SKM-1 (cell line): ENCODE measurements around the gene STXBP5L.
"Not testable (repeated sequence)": the region's sequence is repeated elsewhere in the genome, so short reads cannot be mapped to it uniquely, and the experiment has no call there.

Experiments used
- DNase-seq: peaks from one replicate; lab custom pipeline; 2025; ENCODE audit not compliant: unreplicated experiment; lab: John Stamatoyannopoulos, UW

STXBP5L gene

DNA sequence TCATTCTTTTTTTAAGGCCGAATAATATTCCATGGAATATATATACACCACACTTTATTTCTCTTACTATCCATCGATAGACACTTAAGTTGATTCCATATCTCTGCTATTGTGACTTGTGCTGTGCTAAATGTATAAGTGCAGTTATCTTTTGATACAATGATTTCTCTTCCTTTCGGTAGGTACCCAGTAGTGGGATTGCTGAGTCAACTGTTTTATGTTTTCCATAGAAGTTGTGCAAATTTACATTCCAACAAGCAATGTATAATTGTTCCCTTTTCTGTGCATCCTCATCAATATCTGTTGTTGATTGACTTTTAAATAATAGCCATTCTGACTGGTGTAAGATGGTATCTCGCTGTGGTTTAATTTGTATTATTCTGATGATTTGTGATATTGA is 81.0 kb downstream of the STXBP5L start:
- DNase-seq: no peak

DNA sequence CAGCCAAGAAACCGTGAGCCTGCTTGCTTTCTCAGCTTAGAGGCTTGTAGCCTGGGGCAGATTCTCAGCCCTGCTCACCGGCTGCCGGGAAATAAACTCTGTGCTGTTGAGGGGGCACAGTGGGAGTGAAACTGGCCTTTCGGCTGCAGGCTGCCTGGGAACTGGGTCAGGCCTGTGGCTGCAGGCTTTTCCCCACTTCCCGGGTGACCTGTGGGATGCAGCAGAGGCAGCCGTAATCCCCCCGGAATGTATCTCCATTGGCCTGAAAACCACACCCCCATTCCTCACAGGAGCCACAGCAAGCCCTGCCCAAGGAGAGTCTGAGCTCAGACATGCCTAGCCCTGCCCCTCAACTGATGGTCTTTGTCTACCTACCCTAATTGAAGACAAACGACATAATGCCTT is 110.9 kb downstream of the STXBP5L start:
- DNase-seq: no peak

- DNase-seq: no peak
Measured at GRCh38 chr3:121063628-121064027, 155.6 kb downstream of the STXBP5L start.

DNA sequence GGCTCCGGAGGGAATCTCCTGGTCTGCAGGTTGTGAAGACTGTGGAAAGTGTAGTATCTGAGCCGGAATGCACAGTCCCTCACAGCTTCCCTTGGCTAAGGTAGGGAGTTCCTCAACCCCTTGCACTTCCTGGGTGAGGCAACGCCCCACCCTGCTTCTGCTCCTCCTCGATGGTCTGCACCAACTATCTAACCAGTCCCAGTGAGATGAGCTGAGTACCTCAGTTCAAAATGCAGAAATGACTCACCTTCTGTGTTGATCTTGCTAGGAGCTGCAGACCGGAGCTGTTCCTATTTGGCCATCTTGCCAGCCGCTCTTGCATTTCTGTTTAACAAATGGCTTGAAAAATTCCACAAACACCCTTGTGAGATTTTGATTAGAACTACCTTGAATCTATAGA is 156.1 kb downstream of the STXBP5L start:
- DNase-seq: no peak

GRCh38 chr3:121072133-121072532 is 164.1 kb downstream of the STXBP5L start:
- DNase-seq: no peak

- no peak for DNase-seq
Measured at GRCh38 chr3:121073011-121073410, 165.0 kb downstream of the STXBP5L start.

DNA sequence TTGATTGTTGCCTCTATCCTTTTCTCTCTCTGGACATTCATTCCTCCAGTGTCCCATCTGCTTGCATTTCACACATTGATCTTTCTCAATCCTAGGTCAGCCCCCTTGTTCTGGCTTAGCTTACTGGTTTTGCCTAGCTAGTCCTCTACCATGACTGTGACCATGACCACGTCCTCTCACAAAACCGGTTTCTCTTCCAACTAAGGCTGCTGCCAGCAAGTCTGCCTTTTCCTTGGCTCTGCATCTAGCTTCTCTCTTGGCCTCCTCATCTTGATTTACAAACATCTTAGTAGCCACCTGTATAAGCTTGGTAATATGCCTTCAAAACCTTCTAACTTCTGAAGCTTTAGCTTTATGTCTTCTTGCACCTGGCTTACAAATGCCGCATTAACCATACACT is 167.2 kb downstream of the STXBP5L start:
- DNase-seq: no peak

GRCh38 chr3:121078378-121079101 is 170.5 kb downstream of the STXBP5L start:
- DNase-seq: not testable (repeated sequence)

DNA sequence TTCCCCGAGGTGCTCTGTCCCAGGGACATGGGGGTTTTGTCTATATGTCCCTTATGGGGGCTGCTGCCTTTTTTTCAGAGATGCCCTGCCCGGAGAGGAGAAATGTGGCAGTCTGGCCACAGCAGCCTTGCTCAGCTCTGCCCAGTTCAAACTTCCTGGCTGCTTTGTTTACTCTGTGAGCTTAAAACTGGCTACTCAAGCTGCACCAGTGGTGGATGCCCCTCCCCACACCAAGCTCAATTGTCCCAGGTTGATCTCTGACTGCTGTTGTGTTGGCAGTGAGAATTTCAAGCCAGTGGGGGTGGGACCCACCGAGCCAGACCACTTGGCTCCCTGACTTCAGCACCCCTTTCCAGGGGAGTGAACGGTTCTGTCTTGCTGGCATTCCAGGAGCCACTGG is 188.9 kb downstream of the STXBP5L start:
- no peak for DNase-seq

DNA sequence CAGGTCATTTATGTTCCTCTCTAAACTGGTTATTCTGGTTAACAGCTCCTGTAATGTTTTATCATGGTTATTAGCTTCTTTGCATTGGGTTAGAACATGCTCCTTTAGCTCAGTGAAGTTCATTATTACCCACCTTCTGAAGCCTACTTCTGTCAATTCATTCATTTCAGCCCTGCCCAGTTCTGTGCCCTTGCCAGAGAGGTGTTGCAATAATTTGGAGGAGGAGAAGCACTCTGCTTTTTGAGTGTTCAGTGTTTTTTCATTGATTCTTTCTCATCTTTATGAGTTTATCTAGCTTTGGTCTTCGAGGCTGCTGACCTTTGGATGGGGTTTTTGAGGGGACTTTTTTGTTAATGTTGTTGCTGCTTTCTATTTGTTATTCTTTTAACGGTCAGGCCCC is 203.1 kb downstream of the STXBP5L start:
- not testable (repeated sequence) for DNase-seq

DNA sequence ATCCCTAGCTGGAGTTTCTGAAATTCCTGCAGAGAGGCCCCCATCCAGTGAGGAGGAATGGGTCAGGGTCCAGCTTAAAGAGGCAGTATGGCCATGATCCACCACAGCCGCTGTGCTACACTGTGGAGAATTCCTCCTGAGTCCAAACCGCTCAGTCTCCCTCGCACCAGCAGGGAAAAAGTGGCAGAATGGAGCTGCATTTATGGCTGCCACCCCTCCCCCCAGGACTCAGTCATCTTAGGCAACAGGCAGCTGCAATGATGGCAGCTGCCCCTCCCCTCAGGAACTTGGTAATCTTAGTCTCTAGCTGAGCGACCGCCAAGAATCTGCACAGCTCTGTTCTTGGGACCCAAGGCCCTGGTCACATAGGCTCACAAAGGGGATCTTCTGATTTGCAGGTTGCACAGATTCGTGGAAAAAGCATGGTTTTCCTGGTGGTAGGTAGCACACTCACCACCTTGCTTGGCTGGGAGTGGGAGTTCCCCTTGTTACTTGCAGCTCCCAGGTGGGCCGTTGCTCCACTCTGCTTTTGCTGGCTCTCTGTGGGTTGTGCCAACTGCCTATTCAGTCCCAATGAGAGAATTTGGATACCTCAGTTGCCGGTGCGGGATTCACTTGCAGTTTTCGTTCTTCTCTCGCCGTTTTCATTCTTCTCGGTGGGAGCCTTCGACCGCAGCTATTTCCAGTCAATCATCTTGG is 204.1 kb downstream of the STXBP5L start:
- DNase-seq: no peak

- no peak for DNase-seq
Measured at GRCh38 chr3:121126033-121126706, 218.2 kb downstream of the STXBP5L start.

DNA sequence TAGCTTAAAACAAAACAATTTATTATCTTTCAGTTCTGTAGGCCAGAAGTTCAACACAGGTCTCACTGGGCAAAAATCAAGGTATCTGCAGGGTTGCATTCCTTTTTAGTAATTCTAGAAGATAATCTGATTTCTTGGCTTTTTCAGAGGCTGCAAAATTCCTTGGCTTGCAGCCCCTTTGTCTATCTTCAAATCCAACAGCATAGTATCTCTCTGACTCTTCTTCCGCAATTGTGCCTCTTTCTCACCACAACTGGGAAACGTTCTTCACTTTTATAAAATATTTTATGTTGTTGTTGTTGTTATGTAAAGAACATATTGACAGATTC is 218.7 kb downstream of the STXBP5L start:
- DNase-seq: no peak

- no peak for DNase-seq
Measured at GRCh38 chr3:121152573-121152972, 244.6 kb downstream of the STXBP5L start.

GRCh38 chr3:121153851-121154250 is 245.8 kb downstream of the STXBP5L start:
- DNase-seq: no peak

DNA sequence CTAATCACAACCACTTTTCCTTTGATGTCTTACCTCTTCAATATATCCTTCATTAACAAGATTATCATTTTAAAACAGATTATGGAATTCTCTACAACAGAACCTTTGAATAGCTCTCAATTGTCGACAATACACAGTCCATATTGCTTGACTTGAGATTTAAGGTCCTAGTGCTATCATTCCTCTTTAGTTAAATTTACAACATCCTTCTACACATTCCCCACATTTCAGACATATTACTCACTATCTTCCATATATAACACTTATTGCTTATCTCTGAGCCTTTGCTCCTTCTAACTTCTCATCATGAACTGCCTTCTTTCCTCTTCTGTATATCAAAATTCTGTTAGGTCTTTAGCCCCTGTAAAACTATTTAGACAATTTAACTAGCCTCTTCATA is 247.0 kb downstream of the STXBP5L start:
- DNase-seq: no peak

- DNase-seq: no peak
Measured at GRCh38 chr3:121165397-121165837, 257.4 kb downstream of the STXBP5L start.

DNA sequence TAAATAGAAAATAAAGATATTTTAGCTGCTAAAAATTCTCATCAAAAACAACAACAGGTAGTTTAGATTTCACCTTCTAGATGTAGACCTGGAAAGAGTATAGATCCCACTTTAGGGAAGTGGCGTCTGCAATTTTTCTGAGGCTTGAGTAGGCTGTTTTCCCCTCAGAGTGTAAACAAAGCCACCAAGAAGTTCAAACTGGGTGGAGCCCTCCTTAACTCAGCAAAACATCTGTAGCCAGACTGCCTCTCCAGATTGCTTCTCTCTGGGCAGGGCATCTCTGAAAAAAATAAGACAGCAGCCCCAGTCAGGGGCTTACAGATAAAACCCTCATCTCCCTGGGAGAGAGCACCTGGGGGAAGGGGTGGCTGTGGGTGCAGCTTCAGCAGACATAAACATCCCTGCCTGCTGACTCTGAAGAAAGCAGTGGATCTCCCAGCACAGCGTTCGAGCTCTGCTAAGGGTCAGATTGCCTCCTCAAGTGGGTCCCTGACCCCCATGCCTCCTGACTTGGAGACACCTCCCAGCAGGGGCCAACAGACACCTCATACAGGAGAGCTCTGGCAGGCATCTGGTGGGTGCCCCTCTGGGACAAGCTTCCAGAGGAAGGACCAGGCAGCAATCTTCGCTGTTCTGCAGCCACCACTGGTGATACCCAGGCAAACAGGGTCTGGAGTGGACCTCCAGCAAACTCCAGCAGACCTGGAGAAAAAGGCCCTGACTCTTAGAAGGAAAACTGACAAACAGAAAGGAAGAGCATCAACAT is 259.6 kb downstream of the STXBP5L start:
- no peak for DNase-seq

DNA sequence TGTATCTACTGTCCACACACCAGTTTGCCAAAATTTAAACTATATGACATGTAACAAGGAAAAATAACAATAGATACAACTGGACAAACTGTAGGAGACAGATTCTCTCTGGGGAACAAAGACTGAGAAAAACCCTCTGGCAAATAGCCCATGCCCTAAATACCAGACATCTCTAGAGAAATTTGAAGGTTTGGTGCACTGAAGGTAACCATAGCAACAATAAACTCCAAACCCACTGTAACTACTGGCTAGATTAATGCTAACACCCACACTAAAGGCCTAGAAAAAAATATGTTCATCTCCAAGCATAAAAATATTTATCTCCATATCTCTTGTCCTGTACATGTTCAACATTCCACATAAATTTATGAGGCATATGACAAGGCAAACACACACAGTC is 267.1 kb downstream of the STXBP5L start:
- no peak for DNase-seq

GRCh38 chr3:121190626-121191025 is 282.6 kb downstream of the STXBP5L start:
- DNase-seq: not testable (repeated sequence)

GRCh38 chr3:121202573-121202972 is 294.6 kb downstream of the STXBP5L start:
- DNase-seq: no peak
